DMS53 treated with DMSO at 0.1 percent for 48 hours (cell line): ENCODE results near the gene R3HDM1.
"Not testable (repeated sequence)": the region's sequence is repeated elsewhere in the genome, so short reads cannot be mapped to it uniquely, and the experiment has no call there.

Experiments used
- DNase-seq: peaks from one replicate; lab custom pipeline; 2025; ENCODE audit not compliant: unreplicated experiment; lab: John Stamatoyannopoulos, UW

The R3HDM1 gene

GRCh38 chr2:135637456-135638087 lies 106.3 kb downstream of the R3HDM1 start:
- no peak for DNase-seq

GRCh38 chr2:135638825-135639224 lies 107.5 kb downstream of the R3HDM1 start:
- DNase-seq, result no peak

GRCh38 chr2:135641156-135642068 lies 110.1 kb downstream of the R3HDM1 start:
- DNase-seq, result no peak

- DNase-seq, result no peak
Observed at GRCh38 chr2:135647836-135648579, 116.7 kb downstream of the R3HDM1 start.

GRCh38 chr2:135650721-135651120 lies 119.4 kb downstream of the R3HDM1 start:
- DNase-seq, result no peak

- no peak for DNase-seq
Observed at GRCh38 chr2:135651717-135652116, 120.4 kb downstream of the R3HDM1 start.

GRCh38 chr2:135654239-135654638 lies 123.0 kb downstream of the R3HDM1 start:
- DNase-seq, result not testable (repeated sequence)

- no peak for DNase-seq
Observed at GRCh38 chr2:135657806-135658582, 126.7 kb downstream of the R3HDM1 start.

GRCh38 chr2:135662088-135662487 lies 130.8 kb downstream of the R3HDM1 start:
- DNase-seq, result no peak

GRCh38 chr2:135663148-135663700 lies 131.9 kb downstream of the R3HDM1 start:
- DNase-seq, result no peak

GRCh38 chr2:135664623-135665068 lies 133.4 kb downstream of the R3HDM1 start:
- DNase-seq, result no peak

GRCh38 chr2:135667045-135667444 lies 135.8 kb downstream of the R3HDM1 start:
- no peak for DNase-seq

GRCh38 chr2:135674453-135674852 lies 143.2 kb downstream of the R3HDM1 start:
- DNase-seq, result no peak

- no peak for DNase-seq
Observed at GRCh38 chr2:135676031-135676430, 144.7 kb downstream of the R3HDM1 start.

- no peak for DNase-seq
Observed at GRCh38 chr2:135679125-135679524, 147.8 kb downstream of the R3HDM1 start.

GRCh38 chr2:135685361-135685760 lies 154.1 kb downstream of the R3HDM1 start:
- DNase-seq, result no peak

- no peak for DNase-seq
Observed at GRCh38 chr2:135688978-135689377, 157.7 kb downstream of the R3HDM1 start.

- DNase-seq, result no peak
Observed at GRCh38 chr2:135689679-135690078, 158.4 kb downstream of the R3HDM1 start.

GRCh38 chr2:135694711-135695110 lies 163.4 kb downstream of the R3HDM1 start:
- no peak for DNase-seq

GRCh38 chr2:135698838-135699237 lies 167.6 kb downstream of the R3HDM1 start:
- no peak for DNase-seq
